ENCODE data around the gene CRAMP1.

- no peak for TF ChIP-seq CTCF (IDR thresholded peaks at IDR 0.05)
- TF ChIP-seq POLR2A (IDR thresholded peaks at IDR 0.05), result no peak
These were observed 112.3 kb downstream of the CRAMP1 start for GRCh38 chr16:1724491-1724890.

All from gastroesophageal sphincter (tissue), 3 donors.